GM21717 (cell line): Measurements from ENCODE around the gene UQCRH.

Experiments used
- ATAC-seq: cut with Tn5 transposase; IDR thresholded peaks from one replicate; pipeline ENCODE4 v1.9.1; 2021; ENCODE audit warnings: mild to moderate bottlenecking, moderate library complexity; ENCODE audit not compliant: unreplicated experiment

UQCRH gene

DNA sequence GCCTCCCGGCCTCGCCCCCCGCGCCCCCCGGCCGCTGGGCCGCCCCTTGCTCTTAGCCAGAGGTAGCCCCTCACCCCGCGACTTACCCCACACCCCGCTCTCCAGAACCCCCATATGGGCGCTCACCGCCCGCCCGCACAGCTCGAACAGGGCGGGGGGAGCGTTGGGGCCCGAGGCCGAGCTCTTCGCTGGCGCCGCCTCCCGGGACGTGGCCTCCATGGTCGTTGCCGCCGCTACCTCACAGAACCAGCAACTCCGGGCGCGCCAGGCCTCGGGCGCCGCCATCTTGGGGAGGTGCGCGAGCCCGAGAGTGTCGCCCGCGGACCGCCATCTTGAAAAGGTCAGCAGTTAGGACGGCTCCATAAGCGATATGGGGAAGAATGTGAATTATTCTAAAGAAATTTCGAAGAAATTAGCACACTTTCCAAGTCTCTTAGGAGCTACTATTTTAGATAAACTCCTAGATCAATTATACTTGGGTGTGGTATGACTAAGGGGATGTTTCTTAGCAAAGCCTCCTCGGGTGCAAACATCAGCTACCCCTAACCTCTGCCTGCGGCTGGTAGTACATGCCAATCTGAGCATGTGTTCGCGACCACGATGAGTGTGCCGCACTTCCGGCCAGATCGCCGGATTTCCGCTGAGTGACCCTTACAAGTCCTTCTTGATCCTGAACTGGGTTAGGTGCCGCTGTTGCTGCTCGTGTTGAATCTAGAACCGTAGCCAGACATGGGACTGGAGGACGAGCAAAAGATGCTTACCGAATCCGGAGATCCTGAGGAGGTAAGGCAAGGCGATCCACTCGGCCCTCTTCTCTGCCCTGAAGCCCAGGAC lies at the start of gene UQCRH, which contains the start of gene LRRC41:
Gene UQCRH (plus strand): TSS at position 661 of the 834 bp plus-strand sequence. CDS start 69 bp downstream, at position 730.
Gene LRRC41 (minus strand): TSS at position 579 of the 834 bp plus-strand sequence. CDS start 294 bp downstream, at position 285.
- ATAC-seq = peak; percentile 68

DNA sequence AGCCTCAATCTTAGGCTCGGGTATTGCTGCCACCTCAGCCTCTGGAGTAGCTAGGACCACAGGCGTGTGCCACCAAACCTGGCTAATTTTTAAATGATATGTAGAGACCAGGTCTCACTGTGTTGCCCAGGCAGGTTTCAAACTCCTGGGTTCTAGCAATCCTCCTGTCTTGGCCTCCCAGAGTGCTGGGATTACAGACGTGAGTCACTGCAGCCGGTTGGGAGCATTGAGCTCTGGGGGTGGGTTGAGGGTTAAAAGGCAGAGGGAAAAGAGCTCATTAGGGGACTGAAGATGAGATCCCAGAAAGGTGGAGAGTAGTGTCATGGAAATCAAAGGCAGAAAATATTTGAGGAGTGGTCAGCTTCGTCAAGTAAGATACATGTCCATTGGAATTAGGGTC lies 48.8 kb upstream of the UQCRH start:
- ATAC-seq = no peak

DNA sequence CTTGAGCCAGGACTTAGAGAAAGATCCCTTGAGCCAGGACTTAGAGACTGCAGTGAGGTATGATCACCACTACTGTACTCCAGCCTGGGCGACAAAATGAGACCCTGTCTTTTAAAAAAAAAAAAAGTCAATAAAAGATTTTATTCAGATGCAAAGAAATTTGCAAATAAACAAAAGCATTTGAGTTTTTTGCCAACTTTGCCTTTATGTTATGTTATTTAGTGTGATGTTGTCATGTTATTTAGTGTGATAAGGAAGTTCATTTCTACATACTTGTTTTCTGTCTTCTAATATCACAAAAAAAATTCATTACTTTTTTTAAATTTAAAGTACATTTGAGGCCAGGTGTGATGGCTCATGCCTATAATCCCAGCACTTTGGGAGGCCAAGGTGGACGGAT lies 47.0 kb upstream of the UQCRH start:
- ATAC-seq = no peak

DNA sequence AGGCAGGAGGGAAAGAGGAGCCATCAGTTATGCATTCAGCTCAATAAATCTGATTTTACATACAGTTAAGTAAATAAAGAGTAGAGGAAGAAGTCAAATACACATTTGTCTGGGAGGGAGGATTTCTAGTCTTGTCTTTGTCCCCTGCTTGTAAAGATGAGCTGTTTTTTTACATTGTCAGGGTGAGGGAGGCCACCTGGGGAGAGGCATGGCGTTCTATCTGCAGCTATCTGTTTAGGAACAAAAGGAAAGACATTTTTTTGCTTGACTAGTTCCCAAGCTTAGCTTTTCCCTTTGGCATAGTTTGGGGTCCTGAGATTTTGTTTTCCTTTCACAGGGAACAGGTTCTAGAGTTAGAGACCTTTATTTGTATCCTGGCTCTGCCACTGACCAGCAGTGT lies 41.0 kb upstream of the UQCRH start:
- no peak for ATAC-seq

DNA sequence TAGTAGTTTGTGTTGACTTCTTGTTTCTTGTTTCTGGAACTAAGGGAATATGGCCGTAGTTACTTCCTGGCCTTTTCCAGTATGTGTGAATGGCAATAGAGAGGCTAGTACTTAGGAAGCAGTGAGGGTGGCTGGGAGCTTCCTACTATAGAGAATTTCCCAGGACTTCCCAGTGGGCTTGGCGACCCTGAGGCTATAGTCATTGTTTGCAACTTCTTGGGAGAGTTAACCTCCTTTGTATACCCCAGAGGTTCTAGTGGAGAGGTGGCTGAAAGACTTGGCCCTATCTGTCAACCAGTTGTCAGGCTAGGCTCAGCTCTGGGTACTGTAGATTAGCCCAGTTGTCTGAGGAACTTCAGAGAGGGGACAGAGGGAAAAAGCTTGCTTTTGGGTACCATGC lies 40.4 kb upstream of the UQCRH start:
- ATAC-seq = no peak

DNA sequence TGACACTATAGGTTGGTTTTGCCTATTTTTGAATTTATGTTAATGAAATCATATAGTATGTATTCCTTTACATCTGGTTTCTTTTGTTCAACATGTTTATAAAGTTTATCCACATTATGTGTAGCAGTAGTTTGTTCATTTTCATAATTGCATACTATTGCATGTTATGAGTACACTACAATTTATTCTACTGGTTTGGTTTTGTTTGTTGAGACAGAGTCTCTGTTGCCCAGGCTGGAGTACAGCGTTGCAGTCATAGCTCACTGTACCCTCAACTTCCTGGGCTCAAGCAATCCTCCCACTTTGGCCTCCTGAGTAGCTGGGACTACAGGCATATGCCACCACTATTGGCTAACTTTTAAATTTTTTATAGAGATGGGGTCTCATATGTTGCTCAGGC lies 34.9 kb upstream of the UQCRH start:
- ATAC-seq = no peak

DNA sequence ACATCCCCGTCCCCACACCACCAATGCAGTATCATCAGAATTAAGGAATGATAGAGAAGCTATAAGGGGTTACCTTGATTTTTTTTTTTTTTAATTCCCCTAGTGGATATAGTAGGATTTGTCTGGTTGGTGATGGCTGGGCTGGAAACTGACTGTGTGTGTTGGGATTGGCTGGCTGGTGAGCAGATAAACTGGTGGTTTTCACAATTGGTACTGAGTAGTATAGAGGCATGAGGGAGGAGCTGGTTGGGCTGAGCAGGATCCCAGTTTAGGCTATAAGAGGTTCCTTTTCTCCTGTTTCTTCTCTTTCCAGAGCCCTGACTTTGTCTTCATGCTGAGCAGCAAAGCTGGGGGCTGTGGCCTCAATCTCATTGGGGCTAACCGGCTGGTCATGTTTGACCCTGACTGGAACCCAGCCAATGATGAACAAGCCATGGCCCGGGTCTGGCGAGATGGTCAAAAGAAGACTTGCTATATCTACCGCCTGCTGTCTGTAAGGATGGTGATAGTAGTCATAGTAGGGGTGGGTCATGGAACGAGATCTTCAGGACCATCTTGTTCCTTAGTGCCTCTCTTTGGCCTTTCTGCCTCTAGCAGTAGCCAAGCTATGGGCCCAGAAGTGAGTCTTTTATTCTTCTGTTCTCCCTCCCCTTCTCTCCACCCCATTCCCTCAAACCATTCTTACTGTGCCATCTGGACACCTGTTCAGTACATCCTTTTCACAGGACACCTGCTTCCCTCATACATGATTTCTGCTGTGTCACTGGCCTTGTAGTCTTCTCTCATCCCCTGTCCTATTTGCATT lies 29.1 kb upstream of the UQCRH start:
- ATAC-seq = no peak

DNA sequence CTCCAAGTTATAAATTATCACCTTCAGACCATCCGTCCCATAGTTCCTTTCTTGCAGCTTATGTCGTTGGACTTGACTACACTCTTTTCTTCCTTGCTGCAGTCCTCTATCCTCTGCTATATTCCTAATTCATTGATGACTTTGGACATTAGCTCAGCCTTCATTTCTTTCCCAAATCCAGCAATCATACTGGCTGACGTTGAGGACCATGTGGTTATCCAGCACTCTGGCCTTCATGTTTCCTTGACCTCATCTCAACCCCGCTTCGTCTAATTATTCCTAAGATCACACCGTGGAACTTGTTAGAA lies 28.5 kb upstream of the UQCRH start:
- no peak for ATAC-seq

DNA sequence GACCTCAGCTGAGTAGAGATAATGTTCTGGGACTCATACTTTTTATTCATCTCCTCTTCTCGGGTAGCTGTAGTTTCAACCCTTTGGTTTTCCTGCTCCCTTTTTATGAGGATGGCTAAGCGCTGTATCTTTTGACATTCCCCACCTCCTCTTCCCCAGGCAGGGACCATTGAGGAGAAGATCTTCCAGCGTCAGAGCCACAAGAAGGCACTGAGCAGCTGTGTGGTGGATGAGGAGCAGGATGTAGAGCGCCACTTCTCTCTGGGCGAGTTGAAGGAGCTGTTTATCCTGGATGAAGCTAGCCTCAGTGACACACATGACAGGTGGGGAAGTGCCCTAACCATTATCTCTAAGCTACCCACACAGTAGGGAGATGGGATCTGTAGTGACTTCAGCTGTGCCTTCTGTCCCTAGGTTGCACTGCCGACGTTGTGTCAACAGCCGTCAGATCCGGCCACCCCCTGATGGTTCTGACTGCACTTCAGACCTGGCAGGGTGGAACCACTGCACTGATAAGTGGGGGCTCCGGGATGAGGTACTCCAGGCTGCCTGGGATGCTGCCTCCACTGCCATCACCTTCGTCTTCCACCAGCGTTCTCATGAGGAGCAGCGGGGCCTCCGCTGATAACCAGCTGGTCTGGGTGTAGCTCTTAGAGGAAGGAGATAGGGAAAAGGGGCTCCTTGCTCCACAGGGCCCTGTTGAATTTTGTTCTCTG lies 25.7 kb upstream of the UQCRH start:
- ATAC-seq = no peak

DNA sequence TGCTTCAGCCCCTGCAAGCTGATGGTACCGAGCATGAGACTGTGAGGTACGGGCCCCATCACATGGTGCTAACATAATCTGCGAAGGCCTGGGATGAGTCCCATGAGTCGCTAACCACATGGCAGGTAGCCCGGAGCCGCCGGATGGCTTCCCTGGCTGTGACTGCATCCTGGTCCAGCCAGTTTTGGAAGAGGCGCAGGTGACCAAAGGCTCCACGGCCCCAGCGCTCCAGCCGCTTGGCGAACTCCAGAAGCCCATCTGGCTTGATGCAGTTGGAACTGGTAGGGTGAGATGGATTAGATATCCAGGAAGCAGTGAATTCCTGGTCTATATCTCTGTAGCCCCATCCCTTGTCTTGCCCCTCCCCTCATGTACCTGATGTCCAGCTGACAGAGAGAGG lies 24.7 kb upstream of the UQCRH start:
- ATAC-seq = no peak

DNA sequence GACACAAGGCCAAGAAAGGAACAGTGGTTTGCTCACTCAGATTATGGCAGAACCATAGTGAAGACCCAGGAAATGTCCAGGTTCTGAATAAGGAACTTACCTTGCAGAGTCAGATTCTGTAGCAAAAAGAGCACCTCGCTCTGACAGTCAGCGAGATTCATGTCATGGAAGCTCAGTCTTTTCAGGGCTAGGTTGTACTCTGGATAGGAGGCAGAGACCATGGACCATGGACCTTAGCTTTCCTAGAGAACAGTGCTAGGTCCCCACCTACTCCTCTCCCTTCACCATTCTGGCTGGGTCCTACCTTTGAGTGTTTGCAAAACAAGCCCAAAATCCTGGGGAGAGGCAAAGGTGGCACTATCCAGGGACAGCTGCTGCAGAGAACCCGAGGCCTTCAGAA lies 23.4 kb upstream of the UQCRH start:
- no peak for ATAC-seq

DNA sequence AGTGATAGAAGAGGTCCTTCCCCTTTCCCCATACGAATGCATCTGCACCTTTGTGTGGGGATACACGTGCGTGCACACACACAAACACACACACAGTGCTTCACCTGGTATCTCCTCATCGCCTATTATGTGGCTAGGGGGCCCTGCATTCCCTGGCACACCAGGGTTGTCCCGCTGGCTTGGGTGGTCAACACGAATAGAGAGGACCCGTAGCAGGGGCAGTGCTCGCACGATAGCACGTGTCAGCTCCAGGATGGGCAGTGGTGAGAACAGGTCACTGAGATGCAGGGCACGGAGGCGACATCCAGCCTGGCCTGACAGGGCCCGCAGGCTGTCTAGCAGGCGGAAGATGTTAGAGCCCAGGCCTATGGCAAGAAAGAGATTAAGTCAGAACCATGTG lies 22.5 kb upstream of the UQCRH start:
- no peak for ATAC-seq

DNA sequence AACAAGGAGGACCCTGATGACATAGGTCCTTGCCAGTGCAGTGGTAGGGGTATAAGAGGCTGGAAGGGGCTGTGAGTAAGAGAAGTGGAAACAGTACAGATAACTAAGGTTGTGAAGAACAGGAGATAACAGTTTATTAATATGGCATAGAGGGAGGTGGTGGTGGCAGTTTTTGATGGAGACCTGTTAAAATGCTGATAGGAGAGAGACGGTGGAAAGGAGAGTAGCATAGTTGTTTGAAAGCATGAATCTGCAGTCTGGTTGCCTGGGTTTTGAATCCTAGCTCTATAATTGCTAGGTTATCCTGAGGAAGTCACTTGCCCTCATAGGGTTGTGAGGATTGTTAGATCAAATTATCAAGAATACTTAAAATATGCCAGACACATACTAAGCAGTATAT lies 19.4 kb upstream of the UQCRH start:
- ATAC-seq = no peak

DNA sequence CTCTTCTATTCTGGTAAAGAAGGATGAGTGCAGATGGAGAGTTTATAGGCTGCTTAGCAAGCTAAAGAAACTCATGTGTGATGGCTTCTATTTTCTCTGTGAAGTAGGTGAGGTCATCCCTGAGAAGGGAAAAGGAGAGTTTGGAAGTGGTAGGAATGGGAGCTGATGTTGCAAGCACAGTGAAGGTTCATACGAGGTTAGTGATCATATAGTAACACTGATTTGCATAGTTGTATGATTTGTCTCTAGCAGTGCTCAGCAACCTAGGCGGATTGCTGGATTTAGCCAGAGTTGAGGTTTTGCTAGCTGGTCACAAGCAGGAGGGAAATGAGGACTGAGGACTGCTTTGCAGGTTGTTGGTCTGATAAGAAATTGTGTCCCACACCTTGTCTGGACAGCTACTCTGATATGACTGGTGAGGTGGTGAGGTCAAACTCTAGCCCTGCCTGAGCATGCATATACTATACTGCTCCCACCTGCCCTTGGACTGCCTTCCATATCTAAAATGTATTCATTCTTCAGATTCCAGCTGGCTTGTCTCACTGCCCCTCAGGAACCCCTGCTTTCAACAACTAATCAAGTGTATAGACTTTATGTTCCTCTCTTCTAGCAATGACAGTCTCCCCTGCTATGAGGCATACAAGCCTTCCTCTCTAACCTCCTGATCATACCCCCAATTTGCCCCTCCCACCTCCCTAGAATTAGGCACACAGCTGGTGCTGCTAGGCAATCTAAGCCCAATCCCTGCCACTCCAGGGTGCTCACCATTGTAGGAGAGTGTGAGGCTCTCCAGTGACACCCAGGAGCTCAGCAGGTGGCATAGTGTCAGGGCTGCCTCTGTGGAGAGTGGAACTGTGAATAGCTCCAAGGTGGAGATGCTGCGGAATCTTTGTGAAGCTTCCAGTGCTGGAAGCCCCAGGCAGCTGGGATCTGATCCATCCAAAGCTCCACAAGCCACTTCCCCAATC lies 18.6 kb upstream of the UQCRH start:
- ATAC-seq = no peak

DNA sequence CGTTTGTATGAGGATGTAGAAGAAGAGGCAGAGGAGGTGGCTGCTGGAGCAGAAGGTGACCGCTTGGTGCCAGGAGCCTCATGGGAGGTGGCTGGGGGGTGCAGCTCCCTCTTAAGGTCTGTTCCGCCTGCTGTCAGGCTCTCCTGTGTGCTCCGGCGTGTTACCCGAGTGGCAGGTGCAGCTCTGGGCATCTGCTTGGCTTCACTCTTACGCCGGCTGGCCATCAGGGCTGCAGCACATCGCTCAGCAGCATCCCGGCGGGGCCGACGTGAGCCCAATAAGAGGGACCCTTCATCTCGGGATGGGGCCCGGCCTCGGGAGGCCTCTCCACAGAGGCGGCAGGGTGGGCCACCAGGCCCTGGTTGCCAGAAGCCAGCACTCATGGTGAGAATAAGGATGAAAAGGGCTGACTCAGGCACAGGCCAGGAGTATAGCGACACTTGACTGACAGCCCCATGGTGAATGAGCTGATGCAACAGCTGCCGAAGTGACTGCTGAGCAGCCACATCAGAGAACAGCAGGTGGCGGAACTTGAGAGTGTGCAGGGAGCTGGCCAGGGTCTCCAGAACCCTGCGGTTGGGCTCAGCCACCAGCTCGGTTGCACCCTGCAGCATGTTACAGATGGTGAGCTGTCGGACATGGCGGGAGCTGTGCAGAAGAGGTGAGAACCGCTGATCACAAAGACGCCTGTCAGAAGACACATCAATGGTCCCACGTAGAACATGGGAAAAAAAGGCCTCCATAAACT lies 17.6 kb upstream of the UQCRH start:
- ATAC-seq = no peak

DNA sequence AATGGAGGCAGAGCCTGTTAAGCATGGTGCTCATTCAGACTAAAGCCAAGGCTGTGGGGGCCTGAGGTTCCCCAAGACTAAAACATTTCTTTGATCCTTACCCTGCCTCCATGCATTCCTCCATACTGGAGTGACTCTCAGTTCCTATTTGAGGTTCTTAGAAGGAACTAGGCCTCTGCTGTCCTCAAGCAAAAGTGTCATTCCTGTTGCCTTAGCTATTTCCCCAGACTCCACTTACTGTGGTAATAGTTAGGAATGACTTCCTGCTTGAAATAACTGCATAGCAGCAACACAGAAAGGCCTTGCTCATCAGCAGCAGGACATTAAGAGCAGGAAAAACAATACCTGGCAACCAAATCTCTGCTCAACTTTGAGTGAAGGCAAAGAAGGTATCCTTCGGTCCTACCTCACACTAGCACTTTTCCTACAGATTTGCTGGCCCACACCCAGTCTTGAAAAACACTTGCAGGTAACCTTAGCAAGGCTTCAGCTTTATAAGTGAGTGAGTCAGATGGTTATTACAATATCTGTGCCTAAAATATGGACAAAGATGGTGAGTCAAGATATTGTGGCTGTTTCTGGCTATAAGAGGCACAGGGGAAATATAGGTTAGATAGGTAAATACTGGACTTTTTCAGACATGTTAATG lies 14.9 kb upstream of the UQCRH start:
- no peak for ATAC-seq

DNA sequence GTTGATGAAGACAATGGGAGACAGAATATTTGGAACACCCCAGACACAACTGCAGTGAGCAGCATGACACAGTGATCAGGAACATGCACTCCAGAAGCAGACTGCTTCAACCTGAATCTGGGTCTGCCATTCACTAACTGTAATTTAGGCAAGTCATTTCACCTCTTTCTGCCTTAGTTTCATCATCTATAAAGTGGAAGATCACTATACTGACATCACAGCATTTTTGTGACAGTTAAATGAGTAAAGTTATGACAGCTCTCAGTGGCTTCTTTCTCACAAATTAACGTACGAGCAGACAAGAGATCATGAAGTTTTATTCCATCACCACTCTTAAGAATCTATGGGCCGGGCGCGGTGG lies 14.4 kb upstream of the UQCRH start:
- no peak for ATAC-seq

DNA sequence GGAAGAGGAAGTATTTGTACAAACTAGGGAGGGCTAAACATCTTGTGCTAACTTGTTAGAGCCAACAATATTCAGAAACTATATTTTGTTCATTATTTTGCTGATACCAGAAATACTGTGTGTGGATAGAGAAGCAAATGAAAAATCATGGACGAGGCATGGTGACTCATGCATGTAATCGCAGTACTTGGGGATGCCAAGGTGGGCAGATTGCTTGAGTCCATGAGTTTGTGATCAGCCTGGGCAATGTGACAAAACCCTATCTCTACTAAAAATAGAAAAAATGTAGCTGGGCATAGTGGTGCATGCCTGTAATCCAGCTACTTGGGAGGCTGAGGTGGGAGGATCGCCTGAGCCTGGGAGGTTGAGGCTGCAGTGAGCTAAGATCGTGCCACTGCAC lies 13.5 kb upstream of the UQCRH start:
- ATAC-seq = no peak

DNA sequence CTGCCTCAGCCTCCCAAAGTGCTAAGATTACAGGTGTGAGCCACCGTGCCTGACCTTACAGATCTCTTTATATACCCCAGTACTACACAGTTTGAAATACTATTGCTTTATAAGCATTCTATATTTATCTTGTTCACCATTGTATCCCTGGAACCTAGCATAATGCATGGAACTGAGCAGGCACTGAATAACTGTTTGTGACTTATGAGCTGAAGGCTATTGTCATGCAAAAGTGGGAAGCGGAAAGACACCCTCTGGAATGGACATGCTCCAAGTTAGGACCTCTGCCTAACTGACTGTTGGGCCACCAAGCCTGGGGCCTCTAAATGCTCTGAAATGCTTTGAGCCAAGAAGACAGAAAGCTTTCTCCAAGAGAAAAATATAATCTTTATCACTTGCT lies 8.2 kb upstream of the UQCRH start:
- ATAC-seq = no peak
